GM12872 (cell line): Measurements from ENCODE around the gene RBM22.

ENCODE experiments used
- TF ChIP-seq, protein P1 (sequence below): IDR thresholded peaks from 3 replicates; pipeline ENCODE4 v1.5.1; 2011; ENCODE audit warnings: low read depth, mild to moderate bottlenecking, low read length, moderate library complexity; ENCODE audit not compliant: insufficient read depth

Gene RBM22

GRCh38 chr5:150671509-150672236 is 29.2 kb downstream of the RBM22 start:
- TF ChIP-seq, protein P1, sequence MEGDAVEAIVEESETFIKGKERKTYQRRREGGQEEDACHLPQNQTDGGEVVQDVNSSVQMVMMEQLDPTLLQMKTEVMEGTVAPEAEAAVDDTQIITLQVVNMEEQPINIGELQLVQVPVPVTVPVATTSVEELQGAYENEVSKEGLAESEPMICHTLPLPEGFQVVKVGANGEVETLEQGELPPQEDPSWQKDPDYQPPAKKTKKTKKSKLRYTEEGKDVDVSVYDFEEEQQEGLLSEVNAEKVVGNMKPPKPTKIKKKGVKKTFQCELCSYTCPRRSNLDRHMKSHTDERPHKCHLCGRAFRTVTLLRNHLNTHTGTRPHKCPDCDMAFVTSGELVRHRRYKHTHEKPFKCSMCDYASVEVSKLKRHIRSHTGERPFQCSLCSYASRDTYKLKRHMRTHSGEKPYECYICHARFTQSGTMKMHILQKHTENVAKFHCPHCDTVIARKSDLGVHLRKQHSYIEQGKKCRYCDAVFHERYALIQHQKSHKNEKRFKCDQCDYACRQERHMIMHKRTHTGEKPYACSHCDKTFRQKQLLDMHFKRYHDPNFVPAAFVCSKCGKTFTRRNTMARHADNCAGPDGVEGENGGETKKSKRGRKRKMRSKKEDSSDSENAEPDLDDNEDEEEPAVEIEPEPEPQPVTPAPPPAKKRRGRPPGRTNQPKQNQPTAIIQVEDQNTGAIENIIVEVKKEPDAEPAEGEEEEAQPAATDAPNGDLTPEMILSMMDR = no peak

DNA sequence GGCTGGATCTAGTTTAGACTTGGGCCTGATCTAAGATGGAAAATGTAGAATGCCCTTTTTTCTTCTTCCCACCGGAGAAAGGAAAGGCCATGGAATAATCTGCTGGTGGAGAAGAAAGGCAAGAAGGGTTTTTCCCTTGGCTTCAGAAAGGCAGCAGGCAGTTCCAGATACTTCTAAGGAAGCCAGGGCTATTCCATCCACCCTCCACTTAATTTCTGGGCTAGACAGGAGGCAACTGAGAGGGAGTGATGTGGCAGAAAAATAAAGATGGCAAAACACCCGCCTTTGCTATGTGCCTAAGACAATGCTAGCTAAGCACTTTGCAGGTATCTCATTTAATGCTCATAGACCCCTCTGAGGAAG is 29.9 kb downstream of the RBM22 start:
- TF ChIP-seq, protein P1 = no peak

DNA sequence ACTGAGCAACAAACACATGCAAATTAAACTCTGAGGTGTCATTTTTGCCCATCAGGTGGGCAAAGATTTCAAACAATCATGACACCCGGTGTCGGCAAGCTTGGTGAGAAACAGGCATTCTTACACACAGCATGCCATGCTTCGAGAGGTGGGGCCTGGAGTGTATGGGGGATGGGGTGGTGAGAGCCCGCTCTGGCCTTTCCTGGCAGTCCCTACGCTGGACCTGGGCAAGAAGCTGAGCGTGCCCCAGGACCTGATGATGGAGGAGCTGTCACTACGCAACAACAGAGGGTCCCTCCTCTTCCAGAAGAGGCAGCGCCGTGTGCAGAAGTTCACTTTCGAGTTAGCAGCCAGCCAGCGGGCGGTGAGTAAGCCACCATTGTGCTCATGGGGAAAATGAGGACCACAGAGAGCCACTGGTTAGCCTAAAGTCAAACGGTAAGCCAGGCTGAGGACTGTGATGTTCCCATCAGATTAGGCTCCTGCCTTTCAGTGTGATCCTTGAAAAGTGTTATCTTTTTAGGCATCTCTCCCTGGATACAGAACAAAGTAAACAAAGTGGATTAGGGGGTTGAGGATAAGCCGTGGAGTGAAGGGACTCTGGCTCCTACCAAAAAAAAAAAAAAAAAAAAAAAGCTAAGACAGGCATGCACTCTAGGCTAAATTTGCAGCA is 30.5 kb downstream of the RBM22 start:
- TF ChIP-seq, protein P1 = no peak

DNA sequence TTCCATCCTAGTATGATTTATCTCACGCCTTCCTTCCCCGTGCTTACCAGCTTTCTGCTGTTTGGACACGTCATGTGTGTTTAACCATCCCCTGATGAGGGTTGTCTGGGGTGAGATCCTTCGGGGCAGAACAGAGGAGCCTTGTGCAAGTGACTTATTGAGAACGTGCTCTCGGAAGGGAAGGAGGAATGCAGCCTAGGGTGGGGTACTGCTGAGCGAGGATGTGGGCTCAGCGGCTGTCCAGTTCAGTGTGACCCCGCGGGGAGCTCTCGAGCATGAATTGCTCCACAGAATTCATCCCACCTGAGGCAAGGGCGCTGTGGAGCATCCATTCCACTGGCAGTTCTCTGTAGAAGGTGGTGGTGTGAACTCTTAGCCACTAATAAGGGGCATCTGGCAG is 35.8 kb downstream of the RBM22 start:
- TF ChIP-seq, protein P1 = no peak

GRCh38 chr5:150663936-150664335 is 36.9 kb downstream of the RBM22 start:
- TF ChIP-seq, protein P1 = no peak

DNA sequence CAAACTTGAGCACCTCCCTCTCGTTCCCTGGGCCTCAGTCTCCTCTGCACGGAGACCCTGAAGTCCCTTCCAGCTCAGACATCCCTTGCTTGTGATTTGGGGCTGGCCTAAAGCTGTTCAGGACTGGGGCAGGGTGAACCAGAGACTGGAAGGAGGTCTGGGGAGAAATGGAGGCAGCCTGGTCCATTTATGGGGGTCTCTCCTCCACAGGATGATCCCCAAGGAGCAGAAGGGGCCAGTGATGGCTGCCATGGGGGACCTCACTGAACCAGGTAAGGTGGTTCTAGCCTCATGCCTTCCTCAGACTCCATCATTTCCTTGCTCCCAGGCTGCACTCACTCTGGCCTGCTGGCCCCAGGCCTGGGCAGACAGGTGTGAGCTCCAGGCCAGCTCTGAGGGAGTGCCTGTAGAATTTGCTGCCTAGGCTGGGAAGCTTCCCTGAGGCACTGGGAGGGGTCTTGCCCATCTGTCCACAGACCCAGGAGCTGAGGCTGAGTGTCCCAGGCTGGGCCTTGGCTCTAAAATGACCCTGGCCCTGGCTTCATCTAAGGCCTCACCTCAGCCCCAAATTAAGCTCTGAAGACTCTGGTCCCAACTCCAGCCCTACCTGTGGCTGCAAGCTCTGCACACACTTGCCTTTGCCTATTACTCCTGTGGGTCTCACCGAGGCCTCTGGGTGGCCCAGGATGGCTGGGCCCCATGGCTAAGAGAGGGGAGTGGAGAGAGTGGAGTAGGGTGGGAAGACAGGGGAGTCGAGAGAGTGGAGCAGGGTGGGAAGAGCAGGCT is 37.9 kb downstream of the RBM22 start:
- TF ChIP-seq, protein P1 = no peak
